GM21390 (cell line): ENCODE data around the gene CTXN3.

Source experiments
- ATAC-seq: cut with Tn5 transposase; IDR thresholded peaks from one replicate; pipeline ENCODE4 v1.9.1; 2021; ENCODE audit not compliant: unreplicated experiment

CTXN3 gene

GRCh38 chr5:127649018-127649439 is at the start of gene CTXN3:
Gene CTXN3, plus strand, starts transcription at chr5:127649082. Its CDS starts 8,440 bp downstream, at chr5:127657522.
- no peak for ATAC-seq

GRCh38 chr5:127599320-127599719 is 49.6 kb upstream of the CTXN3 start:
- no peak for ATAC-seq

GRCh38 chr5:127599847-127600246 is 49.0 kb upstream of the CTXN3 start:
- no peak for ATAC-seq

- no peak for ATAC-seq
These were observed 47.8 kb upstream of the CTXN3 start for GRCh38 chr5:127601111-127601510.

- no peak for ATAC-seq
These were observed 47.3 kb upstream of the CTXN3 start for GRCh38 chr5:127601601-127602000.

GRCh38 chr5:127602481-127602880 is 46.4 kb upstream of the CTXN3 start:
- ATAC-seq = no peak

- no peak for ATAC-seq
These were observed 45.7 kb upstream of the CTXN3 start for GRCh38 chr5:127602896-127603844.

- ATAC-seq = no peak
These were observed 40.7 kb upstream of the CTXN3 start for GRCh38 chr5:127608077-127608660.

- no peak for ATAC-seq
These were observed 39.9 kb upstream of the CTXN3 start for GRCh38 chr5:127609011-127609410.

- no peak for ATAC-seq
These were observed 38.9 kb upstream of the CTXN3 start for GRCh38 chr5:127609957-127610356.

GRCh38 chr5:127612441-127613141 is 36.3 kb upstream of the CTXN3 start:
- ATAC-seq = no peak

- no peak for ATAC-seq
These were observed 33.0 kb upstream of the CTXN3 start for GRCh38 chr5:127615916-127616315.

GRCh38 chr5:127619908-127620479 is 28.9 kb upstream of the CTXN3 start:
- no peak for ATAC-seq

- no peak for ATAC-seq
These were observed 27.1 kb upstream of the CTXN3 start for GRCh38 chr5:127621601-127622325.

GRCh38 chr5:127634007-127634406 is 14.9 kb upstream of the CTXN3 start:
- ATAC-seq = no peak

GRCh38 chr5:127639828-127640227 is 9.1 kb upstream of the CTXN3 start:
- no peak for ATAC-seq

- ATAC-seq = no peak
These were observed 5.9 kb upstream of the CTXN3 start for GRCh38 chr5:127642949-127643348.

GRCh38 chr5:127643607-127644006 is 5.3 kb upstream of the CTXN3 start:
- ATAC-seq = no peak

GRCh38 chr5:127645300-127645726 is 3.6 kb upstream of the CTXN3 start:
- ATAC-seq = no peak

GRCh38 chr5:127647361-127647958 is 1.4 kb upstream of the CTXN3 start:
- ATAC-seq = no peak
